ENCODE data around the gene EVL. TPM values are rescaled to one million over a fixed set of nuclear protein-coding genes. Genes with fewer than 3 reads are reported as not detected.

The EVL gene
- total RNA-seq, 1 donor from 2014 or later, result 60.5 TPM

DNA sequence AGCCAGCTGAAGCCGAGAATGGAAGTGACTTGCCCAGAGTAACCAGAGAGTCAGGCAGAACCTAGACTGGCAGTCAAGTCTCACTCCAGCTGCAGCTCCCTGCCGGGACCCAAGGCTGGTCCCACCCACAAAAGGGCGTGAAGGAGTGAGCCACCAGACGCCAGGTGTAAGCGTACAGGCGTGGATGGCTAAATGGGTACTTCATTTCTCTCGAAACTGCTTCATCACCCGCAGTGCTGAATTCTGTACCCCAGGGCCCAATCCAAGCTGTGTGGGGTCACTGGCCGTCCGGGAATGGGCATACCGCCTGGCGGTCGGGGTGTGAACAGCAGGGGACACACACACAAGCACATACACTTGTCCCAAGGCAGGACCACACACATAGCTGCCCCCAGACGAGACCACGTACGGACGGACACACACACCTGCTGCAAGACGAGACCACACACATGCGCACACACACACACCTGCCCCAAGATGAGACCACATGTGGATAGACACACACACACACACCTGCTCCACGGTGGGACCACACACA is 59.4 kb downstream of the EVL start:
- no peak for DNase-seq (ENCODE audit: low spot score)

DNA sequence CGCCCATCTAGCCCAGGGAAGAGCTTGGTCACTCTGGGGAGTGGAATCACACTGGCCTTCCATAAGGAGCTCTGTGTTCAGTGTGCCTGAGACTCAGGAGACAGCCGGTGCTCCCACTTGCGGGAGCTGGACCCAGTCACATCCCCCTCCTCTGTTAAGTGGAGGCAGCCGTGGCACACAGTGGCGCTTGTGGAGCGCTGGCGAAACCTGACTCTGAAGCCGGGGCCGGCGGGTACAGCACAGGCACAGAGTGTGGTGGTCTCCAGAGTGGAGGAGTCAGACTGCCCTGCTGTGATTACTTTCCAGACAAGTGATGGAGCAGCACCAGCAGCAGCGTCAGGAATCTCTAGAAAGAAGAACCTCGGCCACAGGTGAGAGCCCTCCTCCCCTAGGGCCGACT is 61.2 kb downstream of the EVL start:
- no peak for DNase-seq (ENCODE audit: low spot score)

DNA sequence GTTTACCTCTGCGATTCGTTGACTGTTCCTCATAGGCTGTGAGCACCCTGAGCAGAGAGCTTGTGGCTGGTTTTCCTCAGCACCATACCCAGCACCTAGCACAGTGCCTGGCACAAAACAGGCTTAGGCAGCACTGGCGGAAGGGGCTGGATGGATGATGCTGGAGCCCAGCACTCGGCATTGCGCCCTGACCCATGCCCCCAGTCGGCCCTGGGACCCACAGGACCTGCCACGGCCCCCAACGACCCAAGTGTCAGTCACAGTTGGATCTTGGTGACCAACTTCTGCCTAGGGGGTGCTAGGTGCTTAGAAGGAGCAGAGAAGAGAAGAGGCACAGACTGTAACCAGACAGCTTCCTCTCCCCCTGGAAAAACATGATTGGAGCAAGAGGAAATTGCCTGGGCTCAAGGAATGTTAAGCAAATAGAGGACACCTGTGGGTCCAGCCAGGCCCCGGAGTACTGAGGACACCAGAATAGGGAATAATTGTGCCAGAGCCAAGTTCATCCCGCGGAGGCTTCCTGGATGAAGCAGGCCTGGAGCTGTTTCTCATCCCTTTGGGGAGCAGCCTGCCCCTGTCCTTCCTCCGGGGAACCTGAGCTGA is 62.7 kb downstream of the EVL start:
- no peak for DNase-seq (ENCODE audit: low spot score)

DNA sequence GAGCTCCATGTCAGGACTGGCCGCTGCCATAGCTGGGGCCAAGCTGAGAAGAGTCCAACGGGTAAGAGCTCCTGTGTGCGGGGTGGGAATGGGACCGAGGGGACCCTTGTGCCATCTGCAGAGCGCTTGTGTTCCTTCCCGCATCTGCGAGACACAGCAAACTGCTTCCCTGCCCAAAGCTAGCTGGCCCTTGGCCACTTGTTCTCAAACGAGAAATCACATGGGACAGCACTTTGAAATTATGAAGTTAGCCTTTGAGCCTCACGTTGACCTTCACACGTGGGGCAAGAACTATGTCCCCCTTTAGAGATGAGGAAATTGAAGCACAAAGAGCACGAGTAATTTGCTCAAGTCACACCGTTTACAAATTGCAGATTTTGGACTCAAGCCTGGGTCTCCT is 63.5 kb downstream of the EVL start:
- DNase-seq (ENCODE audit: low spot score), result no peak

DNA sequence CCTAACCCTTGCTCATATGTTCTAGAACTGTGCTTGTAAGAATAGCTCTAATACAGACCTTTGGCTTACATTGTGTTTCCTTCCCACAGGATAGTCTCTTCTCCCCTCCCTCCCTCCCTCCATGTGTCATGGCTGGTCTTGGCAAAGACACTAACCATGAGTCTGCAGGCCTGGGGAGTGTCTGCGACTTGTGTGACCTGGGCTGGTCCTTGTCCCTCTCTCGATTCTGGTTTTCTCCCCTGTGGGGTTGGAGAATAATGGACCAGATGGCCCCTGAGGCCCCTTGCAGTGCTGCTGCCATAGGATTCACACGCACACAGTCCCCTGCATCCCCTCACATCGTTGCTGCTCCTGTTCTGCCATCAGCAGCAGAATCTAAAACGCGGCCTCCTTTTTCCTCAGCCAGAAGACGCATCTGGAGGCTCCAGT is 64.0 kb downstream of the EVL start:
- no peak for DNase-seq (ENCODE audit: low spot score)

DNA sequence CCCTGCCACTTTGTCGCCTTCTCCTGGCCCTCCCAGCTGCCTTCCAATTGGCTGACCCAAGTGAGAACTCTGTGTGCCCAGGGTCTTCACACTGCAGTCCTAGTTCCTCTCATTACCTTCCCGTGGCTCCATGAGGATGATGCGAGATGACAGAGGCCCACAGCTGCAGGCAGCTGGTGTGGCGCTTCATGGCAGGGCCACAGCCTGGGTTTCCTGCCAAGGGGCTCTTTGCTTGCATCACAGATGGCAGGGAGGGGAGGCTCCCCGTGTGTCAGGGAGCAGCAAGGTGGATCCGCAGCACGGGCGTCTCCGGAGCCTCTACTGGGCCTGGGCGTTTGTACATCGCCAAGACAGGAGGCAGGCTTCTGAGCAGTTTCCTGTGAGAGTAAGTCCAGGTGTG is 65.3 kb downstream of the EVL start:
- DNase-seq (ENCODE audit: low spot score), result no peak

DNA sequence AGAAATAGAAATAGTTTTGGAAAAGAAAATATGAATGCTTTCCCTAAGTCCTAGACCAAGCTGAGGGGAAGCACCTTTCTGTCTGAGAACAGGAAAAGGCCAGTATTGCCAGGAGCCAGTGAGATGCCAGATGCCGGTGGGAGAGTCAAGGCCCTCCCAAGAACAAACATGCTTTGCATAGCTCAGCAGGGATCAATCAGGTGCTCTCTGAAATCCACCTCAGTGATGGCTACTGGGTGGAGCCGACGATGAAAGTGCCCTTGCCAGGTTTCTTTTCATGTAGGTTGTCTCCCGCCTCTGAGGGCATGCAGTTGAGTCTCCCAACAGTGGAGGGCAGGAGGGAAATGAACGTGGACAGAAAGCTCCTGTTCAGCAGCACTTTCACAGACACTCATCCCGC is 66.0 kb downstream of the EVL start:
- DNase-seq (ENCODE audit: low spot score), result no peak

DNA sequence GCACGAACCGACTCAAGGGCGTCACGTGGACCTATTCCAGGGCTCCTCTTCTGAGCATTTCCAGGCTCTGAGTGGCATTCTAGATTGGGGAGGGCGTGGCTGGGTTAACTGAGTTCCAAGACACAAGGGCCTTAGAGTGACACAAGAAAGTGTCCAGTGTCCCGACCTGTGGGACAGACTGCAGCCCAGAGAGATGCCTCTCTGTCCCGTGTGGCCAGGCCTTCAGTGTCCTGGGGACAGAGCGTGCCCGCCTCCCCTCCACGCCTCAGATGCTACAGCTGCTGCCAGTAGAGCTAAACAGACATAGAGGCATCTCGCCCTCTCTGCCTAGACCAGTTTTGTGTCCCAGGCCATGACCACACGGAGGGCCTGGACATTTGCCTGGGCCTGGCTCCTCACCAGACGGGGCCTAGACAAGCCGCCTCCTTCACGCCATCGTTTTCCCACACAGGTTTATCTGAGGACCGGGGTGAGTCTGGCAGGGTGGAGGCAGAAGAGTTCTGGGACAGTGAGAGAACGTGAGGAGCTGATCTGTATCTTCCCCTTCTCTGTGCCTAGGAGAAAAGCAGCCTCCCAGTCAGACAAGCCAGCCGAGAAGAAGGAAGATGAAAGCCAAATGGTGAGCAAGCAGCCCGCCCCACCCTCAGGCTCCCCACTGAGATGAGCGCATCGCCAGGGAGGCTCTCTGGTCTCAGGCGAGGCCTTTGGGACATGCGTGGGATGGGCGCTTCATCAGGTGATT is 67.1 kb downstream of the EVL start:
- DNase-seq (ENCODE audit: low spot score), result no peak

DNA sequence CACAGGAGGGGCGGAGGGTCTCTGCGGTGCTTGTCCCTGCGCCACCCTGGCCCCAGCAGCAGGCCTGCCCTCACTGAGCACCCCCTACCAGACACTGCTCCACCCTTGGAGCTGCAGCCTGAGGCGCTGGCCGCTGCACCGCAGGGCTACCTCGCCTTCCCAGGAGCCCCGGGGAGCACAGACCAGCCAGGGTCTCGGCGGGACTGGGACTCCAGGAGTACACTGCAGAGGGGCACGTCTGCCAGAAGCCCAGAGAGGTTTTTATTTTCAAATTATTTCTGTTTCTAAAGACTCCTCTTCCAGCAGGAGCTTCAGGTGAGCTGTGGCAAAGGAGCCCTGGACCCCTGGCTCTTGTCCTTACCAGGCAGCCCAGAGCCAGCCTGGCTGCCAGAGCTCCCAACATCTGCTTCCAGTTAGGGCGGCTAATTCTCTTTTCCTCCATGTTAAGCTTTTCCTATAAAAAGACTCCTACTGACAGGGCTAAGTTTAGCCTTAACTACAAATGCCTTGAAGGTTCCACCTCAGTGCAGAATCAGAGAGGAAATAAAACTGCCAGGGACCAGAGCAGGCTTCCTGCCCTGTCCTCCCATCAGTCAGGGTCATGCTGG is 67.8 kb downstream of the EVL start:
- DNase-seq (ENCODE audit: low spot score), result no peak

DNA sequence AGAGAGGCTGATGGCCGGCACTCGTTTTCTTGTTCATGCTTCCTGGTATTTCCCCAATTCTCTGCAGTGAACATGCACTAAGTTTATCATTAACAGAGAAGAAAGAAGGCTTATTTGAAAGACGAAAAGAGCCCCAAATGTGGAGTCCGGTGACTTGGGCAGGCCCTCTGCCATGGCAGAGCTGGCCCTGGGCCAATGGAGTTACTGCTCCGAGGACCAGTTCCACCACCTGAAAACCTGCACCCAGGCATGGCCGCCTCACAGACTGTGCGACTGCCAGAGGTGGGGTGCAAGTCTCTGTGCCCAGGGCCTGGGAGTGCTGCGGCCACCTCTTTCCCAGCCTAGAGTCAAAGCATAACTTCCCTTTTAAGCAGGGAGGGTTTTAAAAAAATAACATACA is 69.4 kb downstream of the EVL start:
- DNase-seq (ENCODE audit: low spot score), result no peak

DNA sequence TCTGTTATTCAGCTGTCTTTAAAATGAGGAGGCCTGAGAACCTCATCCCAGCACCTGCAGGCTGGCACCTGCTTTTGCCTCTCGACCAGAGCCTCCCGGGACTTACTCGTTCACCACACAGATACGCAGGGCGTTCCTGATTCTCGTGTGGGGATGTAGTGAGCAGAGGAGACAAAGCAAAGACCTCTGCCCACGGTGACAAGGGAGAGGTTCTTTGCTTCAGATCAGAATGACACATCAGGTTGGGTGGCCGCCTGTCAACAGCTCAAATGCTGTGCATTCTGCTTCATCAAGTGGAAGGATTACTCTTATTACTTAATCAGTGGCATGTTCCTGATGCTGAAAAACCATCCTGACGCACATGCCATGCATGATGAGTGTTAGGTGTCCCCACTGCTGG is 69.9 kb downstream of the EVL start:
- DNase-seq (ENCODE audit: low spot score), result no peak

DNA sequence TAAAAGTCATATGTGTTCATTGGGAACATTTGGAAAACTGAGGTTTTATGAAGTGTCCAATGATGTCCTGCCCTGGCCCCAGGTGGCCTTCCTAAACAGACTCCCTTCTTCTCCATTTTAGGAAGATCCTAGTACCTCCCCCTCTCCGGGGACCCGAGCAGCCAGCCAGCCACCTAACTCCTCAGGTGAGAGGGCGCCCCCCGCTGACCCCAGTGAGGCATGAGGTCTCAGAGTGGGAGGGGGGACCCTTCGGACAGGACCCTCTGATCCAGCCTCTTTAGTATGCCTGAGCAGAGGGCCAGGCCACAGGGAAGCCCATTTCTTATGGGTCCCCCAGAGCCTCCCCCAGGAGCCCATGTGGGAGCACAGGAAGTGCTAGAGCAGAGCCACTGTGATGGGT is 70.6 kb downstream of the EVL start:
- DNase-seq (ENCODE audit: low spot score), result no peak

DNA sequence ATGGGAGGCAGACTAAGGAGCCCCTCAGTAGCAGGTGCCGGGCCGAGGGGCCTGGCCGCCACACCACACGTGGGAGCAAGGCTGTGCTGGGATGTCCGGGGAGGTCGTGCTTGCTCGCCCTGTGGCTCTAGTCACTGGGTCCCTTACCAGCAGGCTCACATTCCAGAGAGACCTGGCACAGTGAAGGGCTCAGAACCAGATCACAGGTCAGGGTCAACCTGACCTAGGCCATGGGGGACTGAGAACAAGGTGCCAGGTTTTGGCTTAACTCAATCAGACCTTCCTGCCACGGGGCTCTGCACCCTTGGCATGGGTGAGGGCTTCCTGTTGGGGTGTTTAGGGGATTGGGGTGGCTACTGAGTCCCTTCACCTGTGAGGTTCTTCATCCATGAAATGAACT is 72.0 kb downstream of the EVL start:
- no peak for DNase-seq (ENCODE audit: low spot score)

DNA sequence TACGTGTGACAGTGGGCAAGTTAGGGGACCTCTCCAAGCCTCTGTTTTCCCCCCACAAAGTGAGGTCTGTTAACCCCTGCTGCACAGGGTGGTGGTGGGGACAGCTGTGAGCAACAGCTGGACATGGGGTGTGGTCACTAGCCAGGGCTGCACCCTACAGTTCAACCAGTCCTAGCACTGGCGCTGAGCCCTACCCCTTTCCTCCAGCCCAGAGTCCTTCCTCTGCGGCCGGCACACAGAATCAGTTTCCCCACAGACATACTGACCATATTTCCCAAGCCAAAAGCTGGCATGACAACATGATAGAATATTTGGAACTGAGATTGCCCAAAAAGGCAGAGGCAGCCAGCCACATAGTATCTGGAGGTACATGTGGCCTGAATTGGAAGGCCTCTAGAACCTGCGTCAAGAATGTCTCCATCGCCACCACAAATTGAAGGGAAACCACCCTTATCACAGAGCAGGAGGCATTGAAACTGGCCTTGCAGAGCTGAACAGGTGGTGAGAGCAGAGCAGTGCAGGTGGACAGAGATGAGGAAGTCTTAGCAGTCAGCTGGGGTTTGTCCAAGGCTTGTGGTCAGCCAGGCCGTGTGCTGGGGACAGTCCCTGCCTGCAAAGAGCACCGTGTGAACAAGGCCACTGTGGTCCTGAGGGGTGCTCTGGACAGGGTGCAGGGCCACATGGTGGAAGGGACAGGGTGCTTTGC is 73.0 kb downstream of the EVL start:
- DNase-seq (ENCODE audit: low spot score), result no peak

DNA sequence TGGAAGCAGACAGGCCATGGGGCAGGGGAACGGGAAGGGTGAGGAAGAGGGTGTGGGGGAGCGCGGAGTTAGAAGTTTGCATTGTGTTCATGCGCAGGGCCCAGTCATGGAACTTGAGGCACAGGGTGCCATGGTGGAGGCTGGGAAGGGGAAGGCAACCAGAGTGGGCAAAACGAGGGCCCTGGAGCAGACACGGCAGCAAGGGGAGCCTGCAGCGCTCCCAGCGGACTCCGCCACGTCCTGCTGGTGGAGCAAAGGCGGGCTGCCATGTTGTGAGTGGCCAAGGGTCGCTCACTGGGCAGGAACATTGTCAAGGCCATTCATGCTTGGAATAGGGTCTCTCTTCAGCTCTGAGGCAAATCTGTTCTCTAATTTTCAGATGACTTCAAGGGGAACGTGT is 73.7 kb downstream of the EVL start:
- DNase-seq (ENCODE audit: low spot score), result no peak

DNA sequence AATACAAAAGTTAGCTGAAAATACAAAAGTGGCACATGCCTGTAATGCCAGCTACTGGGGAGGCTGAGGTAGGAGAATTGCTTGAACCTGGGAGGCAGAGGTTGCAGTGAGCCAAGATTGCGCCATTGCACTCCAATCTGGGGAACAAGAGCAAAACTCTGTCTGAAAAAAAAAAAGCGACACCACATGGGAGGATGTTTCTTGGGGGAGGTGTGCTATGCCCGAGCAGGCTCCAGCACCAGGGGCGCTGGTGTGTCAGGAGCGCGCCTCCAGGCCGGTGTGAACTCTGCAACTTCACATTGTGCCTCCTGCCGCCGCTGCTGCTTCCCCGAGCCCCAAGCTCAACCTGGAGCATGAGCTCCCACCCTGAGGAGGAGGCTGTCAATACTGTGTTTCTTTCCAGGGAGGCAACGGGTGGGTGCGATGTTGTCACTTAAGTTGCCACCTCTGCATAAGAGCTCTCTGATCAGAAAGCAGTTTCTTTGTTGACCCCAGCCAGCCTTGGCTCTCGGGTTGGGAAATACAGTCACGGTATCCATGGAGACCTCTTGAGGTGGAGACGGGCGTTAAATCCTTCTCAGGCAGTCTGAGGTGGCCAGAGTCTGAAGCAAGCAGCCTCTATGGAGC is 75.3 kb downstream of the EVL start:
- DNase-seq (ENCODE audit: low spot score), result no peak

DNA sequence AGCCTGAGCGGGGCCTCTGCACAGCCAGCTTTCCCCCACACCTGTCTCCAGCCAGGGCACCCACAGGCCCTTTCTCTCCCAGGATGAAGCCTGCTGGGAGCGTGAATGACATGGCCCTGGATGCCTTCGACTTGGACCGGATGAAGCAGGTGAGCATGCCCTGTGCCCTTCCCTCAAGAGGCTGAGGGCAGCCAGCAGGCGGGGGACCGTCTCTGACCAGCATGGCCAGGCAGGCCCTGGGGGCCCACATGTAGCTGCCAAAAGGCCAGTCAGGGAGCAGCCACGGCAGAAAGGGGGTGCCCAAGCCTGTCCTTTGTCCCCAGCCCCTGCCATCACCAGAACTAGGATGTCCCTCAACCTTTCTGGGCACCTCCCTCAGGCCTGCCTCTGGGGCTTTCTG is 75.9 kb downstream of the EVL start:
- DNase-seq (ENCODE audit: low spot score), result no peak

DNA sequence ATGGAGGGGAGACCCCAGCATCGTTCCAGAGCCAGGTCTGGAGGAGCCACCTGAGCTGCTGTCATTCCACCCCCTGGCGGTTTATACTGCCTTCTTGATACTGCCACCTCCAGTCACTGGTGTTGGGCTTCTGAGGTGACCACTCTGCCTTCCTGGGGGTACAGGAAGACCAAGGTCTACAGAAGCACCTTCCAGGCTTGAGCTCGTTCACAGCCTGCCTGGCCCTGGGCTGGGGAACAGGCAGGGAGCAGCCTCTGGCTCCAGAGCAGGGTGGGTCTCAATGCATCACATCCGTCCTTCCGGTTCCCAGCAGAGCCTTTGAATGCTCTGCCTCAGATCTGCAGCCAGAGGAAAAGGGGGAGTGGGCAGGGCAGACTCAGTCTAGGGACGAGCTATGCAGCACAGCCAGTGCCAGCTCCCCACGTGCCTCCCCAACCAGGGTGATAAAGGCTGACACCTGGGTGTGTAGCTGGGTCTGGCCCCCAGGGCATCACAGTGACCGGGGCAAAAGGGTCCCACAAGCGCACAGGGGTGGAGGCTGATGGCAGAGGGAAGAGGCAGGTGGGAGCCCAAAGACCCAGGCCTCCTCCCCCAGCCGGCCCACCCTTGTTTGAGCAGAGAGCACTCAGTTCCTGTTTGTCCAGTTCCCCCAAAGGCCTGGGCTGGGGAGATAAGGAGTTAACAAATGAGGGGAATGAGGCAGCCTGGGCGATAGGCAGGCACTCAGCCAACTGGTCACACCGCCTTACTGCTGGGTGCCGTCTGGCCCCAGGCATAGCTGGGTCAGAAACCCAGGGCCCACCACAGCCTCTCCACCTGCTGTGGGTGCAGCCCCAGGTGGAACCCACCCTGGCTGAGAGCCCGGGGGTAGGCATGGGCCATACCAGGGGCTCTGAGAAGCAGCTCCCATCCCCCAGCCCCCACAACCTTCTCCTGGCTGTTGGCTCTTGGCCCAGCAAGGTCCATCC is 77.1 kb downstream of the EVL start:
- no peak for DNase-seq (ENCODE audit: low spot score)

DNA sequence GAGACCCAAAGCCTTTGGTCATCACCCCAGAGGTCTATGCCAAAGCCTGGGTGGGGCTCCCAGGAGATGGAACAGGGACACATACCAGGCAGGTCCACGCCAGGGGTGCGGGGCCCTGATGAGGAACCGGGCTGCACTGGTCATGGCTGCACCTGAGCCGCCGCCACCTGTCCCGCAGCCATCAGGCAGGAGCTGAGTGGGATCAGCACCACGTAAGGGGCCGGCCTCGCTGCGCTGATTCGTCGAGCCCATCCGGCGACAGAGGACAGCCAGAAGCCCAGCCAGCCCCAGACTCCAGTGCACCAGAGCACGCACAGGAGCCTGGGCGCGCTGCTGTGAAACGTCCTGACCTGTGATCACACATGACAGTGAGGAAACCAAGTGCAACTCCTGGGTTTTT is 78.3 kb downstream of the EVL start:
- no peak for DNase-seq (ENCODE audit: low spot score)

DNA sequence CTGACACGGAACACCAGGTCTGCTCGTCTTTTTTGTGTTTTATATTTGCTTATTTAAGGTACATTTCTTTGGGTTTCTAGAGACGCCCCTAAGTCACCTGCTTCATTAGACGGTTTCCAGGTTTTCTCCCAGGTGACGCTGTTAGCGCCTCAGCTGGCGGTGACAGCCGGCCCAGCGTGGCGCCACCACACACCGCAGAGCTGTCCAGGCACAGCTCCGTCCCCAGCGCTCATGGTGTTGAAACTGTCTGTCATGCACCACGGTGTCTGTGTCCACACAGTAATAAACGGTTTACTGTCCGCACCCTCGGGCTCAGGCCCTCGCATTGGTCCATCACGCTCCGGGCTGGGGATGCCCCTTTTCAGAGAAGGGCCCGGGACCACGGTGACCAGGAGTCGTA is 78.7 kb downstream of the EVL start:
- no peak for DNase-seq (ENCODE audit: low spot score)
